Smooth muscle cell of the brain vasculature (primary cell): ENCODE results near the gene PHF11.
"Not testable (repeated sequence)": the region's sequence is repeated elsewhere in the genome, so short reads cannot be mapped to it uniquely, and the experiment has no call there.

Experiments used
- DNase-seq: peaks from one replicate; pipeline ENCODE4 v3.0.0-alpha.2; 2012; ENCODE audit warnings: low read depth, low spot score

The PHF11 gene

GRCh38 chr13:49495783-49496762 is at the start of gene PHF11:
Gene PHF11, plus strand, starts transcription at chr13:49495953. Its CDS starts 49 bp downstream, at chr13:49496002.
- DNase-seq, result no peak

GRCh38 chr13:49446473-49446872 is 49.3 kb upstream of the PHF11 start:
- no peak for DNase-seq

- DNase-seq, result no peak
Observed at GRCh38 chr13:49448753-49449152, 47.0 kb upstream of the PHF11 start.

GRCh38 chr13:49450105-49450819 is 45.5 kb upstream of the PHF11 start:
- no peak for DNase-seq

- no peak for DNase-seq
Observed at GRCh38 chr13:49452725-49453457, 42.9 kb upstream of the PHF11 start.

GRCh38 chr13:49453465-49453864 is 42.3 kb upstream of the PHF11 start:
- DNase-seq, result no peak

- DNase-seq, result no peak
Observed at GRCh38 chr13:49454388-49455006, 41.3 kb upstream of the PHF11 start.

- DNase-seq, result no peak
Observed at GRCh38 chr13:49455007-49455398, 40.8 kb upstream of the PHF11 start.

- DNase-seq, result no peak
Observed at GRCh38 chr13:49456156-49456555, 39.6 kb upstream of the PHF11 start.

- no peak for DNase-seq
Observed at GRCh38 chr13:49457221-49457620, 38.5 kb upstream of the PHF11 start.

- DNase-seq, result no peak
Observed at GRCh38 chr13:49459580-49459979, 36.2 kb upstream of the PHF11 start.

- DNase-seq, result no peak
Observed at GRCh38 chr13:49464085-49464484, 31.7 kb upstream of the PHF11 start.

- DNase-seq, result no peak
Observed at GRCh38 chr13:49464621-49465325, 31.0 kb upstream of the PHF11 start.

- DNase-seq, result no peak
Observed at GRCh38 chr13:49466292-49466838, 29.4 kb upstream of the PHF11 start.

GRCh38 chr13:49472186-49472585 is 23.6 kb upstream of the PHF11 start:
- no peak for DNase-seq

GRCh38 chr13:49476529-49476928 is 19.2 kb upstream of the PHF11 start:
- no peak for DNase-seq

- DNase-seq, result no peak
Observed at GRCh38 chr13:49481788-49482187, 14.0 kb upstream of the PHF11 start.

- no peak for DNase-seq
Observed at GRCh38 chr13:49488563-49488962, 7.2 kb upstream of the PHF11 start.

- no peak for DNase-seq
Observed at GRCh38 chr13:49494645-49495044, 1.1 kb upstream of the PHF11 start.

GRCh38 chr13:49496837-49497236 is 1.1 kb downstream of the PHF11 start:
- DNase-seq, result not testable (repeated sequence)

GRCh38 chr13:49497272-49497671 is 1.5 kb downstream of the PHF11 start:
- no peak for DNase-seq
